ENCODE data around the gene PPP3CA. TPM values are rescaled to one million over a fixed set of nuclear protein-coding genes. Genes with fewer than 3 reads are reported as not detected.

PPP3CA gene
- total and polyA plus RNA-seq, 2 of the 13 experiments (the other 11 are each of a cell fraction or from before 2014, with no cell fraction given), result 4.8 to 13.2 TPM

DNA sequence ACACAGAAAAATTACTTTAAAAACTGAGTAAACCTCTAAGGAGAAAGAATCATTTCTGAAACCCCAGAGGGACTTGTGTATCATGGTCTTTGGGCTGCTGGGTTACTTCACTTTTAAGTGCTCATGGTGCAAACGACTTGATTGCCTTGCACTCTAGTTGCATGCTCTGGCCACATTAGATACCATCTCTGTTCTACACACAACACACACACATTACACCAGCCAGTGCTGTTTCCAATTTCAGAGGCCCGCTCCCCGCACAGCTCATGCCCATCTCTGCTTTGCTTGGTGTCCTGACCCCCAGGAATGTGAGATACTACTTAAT is 2.1 kb downstream of the PPP3CA start:
- 54% methylated on average over 3 of the region's 3 CpGs for WGBS (ENCODE audit: low lambda C conversion rate)
- POLR2A ChIA-PET, result no interaction called here
- H3K79me2 ChIP-seq (ENCODE audit: insufficient read depth, low read length), result peaks cover 42% of the 10 kb centered on the region
- BruUV-seq (replicated peaks), result no TSS peak
- H3K4me1 ChIP-seq (ENCODE audit: insufficient read depth, low read length), result peaks cover 31% of the 10 kb centered on the region
- H3K9me3 ChIP-seq (ENCODE audit: low read length), result no peaks in the 10 kb centered on the region
- in situ Hi-C loops (cut with HindIII; ENCODE audit: extremely low pct_ligation_motif_present, low pct_unique_long_range_greater_than_20kb) (loop anchor here (10.0 kb wide), 1 partner anchor 150 kb away; no protein-coding TSS in a partner anchor), intact Hi-C loops (cut with micrococcal nuclease; ENCODE audit: unreplicated experiment) (loop anchor here (5.0 kb wide), 3 partner anchors 158 to 387 kb away; no protein-coding TSS in a partner anchor)
- no peaks in the 10 kb centered on the region for H4K20me1 ChIP-seq (ENCODE audit: insufficient read depth, low read length)
- peak overlapping the region; percentile 84 for H3K4me2 ChIP-seq (ENCODE audit: low read depth, low read length)
- H2AFZ ChIP-seq (ENCODE audit: low read length), result no peak overlapping the region
- H3K9ac ChIP-seq (ENCODE audit: insufficient read depth, low read depth, low read length), result peak overlapping the region; percentile 45; the same call in 1 of the 2 replicates
- H3K4me3 ChIP-seq (replicated peaks in 1 of 3; ENCODE audit: insufficient read depth in 1 of 3, low read depth in 2 of 3, low read length in 3 of 3), result peak overlapping the region; percentile 67 to 96 (median 95)
- H3K27ac ChIP-seq (ENCODE audit: extremely low read length, insufficient read depth, low read length), result peak overlapping the region; percentile 49
- ATAC-seq (peak; percentile 0), DNase-seq (ENCODE audit: low spot score) (no peak), FAIRE-seq (no peak)
- no peak for TF ChIP-seq ZNF660 (CRISPR knock-in tag; IDR thresholded peaks at IDR 0.05; ENCODE audit: borderline replicate concordance, low read depth)
- TF ChIP-seq ZSCAN21 (CRISPR knock-in tag; IDR thresholded peaks at IDR 0.05; ENCODE audit: borderline replicate concordance), result no peak
- TF ChIP-seq EED (CRISPR knock-in tag; IDR thresholded peaks at IDR 0.05), result no peak
- no peak for TF ChIP-seq SOX5 (CRISPR knock-in tag; IDR thresholded peaks at IDR 0.05; ENCODE audit: borderline replicate concordance)
- no peak for TF ChIP-seq ZNF552 (CRISPR knock-in tag; IDR thresholded peaks at IDR 0.05; ENCODE audit: borderline replicate concordance)
- TF ChIP-seq SNAPC2 (CRISPR knock-in tag; IDR thresholded peaks at IDR 0.05), result no peak
- TF ChIP-seq RFXANK (CRISPR knock-in tag; IDR thresholded peaks at IDR 0.05), result no peak
- TF ChIP-seq HNRNPK (IDR thresholded peaks at IDR 0.05; ENCODE audit: low read depth, low read length, poor library complexity, severe bottlenecking), result no peak
- no peak for TF ChIP-seq ZNF678 (CRISPR knock-in tag; IDR thresholded peaks at IDR 0.05)
- TF ChIP-seq, protein P1, sequence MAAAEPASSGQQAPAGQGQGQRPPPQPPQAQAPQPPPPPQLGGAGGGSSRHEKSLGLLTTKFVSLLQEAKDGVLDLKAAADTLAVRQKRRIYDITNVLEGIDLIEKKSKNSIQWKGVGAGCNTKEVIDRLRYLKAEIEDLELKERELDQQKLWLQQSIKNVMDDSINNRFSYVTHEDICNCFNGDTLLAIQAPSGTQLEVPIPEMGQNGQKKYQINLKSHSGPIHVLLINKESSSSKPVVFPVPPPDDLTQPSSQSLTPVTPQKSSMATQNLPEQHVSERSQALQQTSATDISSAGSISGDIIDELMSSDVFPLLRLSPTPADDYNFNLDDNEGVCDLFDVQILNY (CRISPR knock-in tag; conservative IDR thresholded peaks at IDR 0.05), result no peak
- CTCF ChIA-PET (ENCODE audit: low intra/inter-chr PET ratio, low total read pairs), result no interaction called here
- no peaks in the 10 kb centered on the region; a peak in 1 of 5 replicates for H3K27me3 ChIP-seq (ENCODE audit: control insufficient read depth in 1 of 2, insufficient read depth in 2 of 2, low read length in 2 of 2)
- H3K36me3 ChIP-seq (replicated peaks in 1 of 2; ENCODE audit: control insufficient read depth in 1 of 2, insufficient read depth in 2 of 2, low read length in 2 of 2), result peaks cover 0 to 3% of the 10 kb centered on the region in 2 experiments; a peak in 1 of 5 replicates
